WTC11 (cell line): ENCODE data around the gene SLC51B.

ENCODE experiments used
- CTCF ChIP-seq: fragments of 200-600 bp; IDR thresholded peaks from 2 replicates; pipeline ENCODE4 v1.8.0; 2022; ENCODE audit warnings: antibody characterized with exemption
- ETV6 ChIP-seq: sonication (generic); formaldehyde crosslinking; IDR thresholded peaks from 2 replicates; pipeline ENCODE4 v1.8.1; 2022; ENCODE audit warnings: mild to moderate bottlenecking, missing genetic modification reagents
- GTF2I ChIP-seq: fragments of 250-450 bp; sonication (Bioruptor Pico); conservative IDR thresholded peaks from 2 replicates; pipeline ENCODE4 v1.4.0; 2021; ENCODE audit warnings: mild to moderate bottlenecking
- JUN ChIP-seq: sonication (generic); formaldehyde crosslinking; IDR thresholded peaks from 2 replicates; pipeline ENCODE4 v1.8.0; 2023; ENCODE audit warnings: mild to moderate bottlenecking, missing genetic modification reagents
- MYBL2 ChIP-seq: sonication (generic); formaldehyde crosslinking; IDR thresholded peaks from 2 replicates; pipeline ENCODE4 v1.8.1; 2023; ENCODE audit warnings: mild to moderate bottlenecking, moderate library complexity, missing genetic modification reagents
- NFYB ChIP-seq: sonication (generic); formaldehyde crosslinking; conservative IDR thresholded peaks from 2 replicates; pipeline ENCODE4 v1.8.0; 2022; ENCODE audit warnings: low read depth, missing genetic modification reagents
- ZNF219 ChIP-seq: sonication (generic); formaldehyde crosslinking; IDR thresholded peaks from 2 replicates; pipeline ENCODE4 v1.8.0; 2023; ENCODE audit warnings: missing genetic modification reagents, mild to moderate bottlenecking, borderline replicate concordance
- TF ChIP-seq, protein P1 (sequence below): sonication (generic); formaldehyde crosslinking; IDR thresholded peaks from 2 replicates; pipeline ENCODE4 v1.8.0; 2022; ENCODE audit warnings: missing genetic modification reagents

DNA sequence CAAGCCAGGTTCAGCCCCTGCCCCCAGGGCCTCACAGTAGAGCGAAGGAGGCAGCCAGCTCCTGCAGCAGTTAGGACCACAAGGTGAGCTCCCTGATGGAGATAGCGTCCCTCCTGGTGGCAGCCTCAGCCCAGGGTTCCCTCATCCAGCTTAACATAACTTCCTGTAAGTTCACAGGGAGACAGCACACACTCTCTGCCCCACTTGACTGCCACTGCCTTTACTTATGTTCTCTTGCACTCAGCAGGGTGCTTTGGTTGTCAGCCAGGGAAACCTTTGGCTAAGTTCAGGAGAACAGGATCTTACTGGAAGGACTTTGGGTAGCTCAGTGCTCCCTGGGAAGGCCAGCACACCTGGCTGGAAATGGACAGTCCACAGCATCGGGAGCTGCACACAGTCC is 42.2 kb downstream of the SLC51B start:
- TF ChIP-seq, protein P1, sequence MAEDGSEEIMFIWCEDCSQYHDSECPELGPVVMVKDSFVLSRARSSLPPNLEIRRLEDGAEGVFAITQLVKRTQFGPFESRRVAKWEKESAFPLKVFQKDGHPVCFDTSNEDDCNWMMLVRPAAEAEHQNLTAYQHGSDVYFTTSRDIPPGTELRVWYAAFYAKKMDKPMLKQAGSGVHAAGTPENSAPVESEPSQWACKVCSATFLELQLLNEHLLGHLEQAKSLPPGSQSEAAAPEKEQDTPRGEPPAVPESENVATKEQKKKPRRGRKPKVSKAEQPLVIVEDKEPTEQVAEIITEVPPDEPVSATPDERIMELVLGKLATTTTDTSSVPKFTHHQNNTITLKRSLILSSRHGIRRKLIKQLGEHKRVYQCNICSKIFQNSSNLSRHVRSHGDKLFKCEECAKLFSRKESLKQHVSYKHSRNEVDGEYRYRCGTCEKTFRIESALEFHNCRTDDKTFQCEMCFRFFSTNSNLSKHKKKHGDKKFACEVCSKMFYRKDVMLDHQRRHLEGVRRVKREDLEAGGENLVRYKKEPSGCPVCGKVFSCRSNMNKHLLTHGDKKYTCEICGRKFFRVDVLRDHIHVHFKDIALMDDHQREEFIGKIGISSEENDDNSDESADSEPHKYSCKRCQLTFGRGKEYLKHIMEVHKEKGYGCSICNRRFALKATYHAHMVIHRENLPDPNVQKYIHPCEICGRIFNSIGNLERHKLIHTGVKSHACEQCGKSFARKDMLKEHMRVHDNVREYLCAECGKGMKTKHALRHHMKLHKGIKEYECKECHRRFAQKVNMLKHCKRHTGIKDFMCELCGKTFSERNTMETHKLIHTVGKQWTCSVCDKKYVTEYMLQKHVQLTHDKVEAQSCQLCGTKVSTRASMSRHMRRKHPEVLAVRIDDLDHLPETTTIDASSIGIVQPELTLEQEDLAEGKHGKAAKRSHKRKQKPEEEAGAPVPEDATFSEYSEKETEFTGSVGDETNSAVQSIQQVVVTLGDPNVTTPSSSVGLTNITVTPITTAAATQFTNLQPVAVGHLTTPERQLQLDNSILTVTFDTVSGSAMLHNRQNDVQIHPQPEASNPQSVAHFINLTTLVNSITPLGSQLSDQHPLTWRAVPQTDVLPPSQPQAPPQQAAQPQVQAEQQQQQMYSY (CRISPR knock-in tag): no peak
- TF ChIP-seq GTF2I (CRISPR knock-in tag) (no peak), CTCF (no peak), NFYB (no peak), MYBL2 (CRISPR knock-in tag) (no peak), ETV6 (CRISPR knock-in tag) (no peak), JUN (CRISPR knock-in tag) (no peak), ZNF219 (no peak)
